Measurements from ENCODE around the gene ZNF22.

ZNF22 gene

DNA sequence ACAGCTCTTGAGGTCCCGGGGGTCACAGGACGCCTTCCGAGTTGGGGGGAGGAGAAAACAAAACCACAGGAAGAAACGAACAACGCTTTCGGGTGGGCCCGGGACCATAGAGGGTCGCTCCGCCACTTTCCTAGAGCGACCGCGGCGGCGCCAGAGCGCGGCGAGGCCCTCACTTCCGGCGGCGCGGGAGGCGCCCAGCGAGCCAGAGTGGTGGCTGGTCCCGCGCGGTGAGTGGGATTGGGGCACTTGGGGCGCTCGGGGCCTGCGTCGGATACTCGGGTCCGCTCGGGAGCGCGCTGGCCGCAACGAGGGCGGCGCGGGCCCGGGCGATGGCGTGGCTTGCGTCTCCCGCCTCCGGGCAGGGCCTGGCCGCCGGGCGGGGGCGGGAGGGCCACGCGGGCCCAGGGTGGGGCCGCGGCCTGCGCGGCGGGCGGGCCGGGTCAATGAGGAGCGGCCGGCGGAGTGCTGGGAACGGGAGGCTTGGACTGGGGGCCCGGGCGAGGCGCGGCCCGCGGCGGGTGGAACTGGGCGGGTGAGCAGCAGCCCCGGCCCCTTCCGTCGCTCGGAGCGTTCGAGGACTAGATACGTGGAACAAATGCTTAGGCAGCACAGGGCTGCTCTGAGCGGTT lies at the start of gene ZNF22:
Gene ZNF22 (plus strand): TSS at position 172 of the 629 bp plus-strand sequence. CDS start 2,446 bp downstream, outside the sequence.
- peak within 1 kb of the TSS; percentile 53 for H3K4me3 ChIP-seq (ENCODE audit: low read depth, low read length)
- TF ChIP-seq CTCF (IDR thresholded peaks at IDR 0.05; ENCODE audit: low read depth, low read length, missing control alignments) = no peak
- in situ Hi-C loops (cut with HindIII; ENCODE audit: low sequenced_read_pairs) = loop anchor here (5.0 kb wide), 1 partner anchor 39 kb away; no protein-coding TSS in a partner anchor
- DNase-seq (ENCODE audit: low read depth) = no peak

GRCh38 chr10:44951576-44952226 lies 49.0 kb upstream of the ZNF22 start:
- no peak for DNase-seq (ENCODE audit: low read depth)
- H3K4me3 ChIP-seq (ENCODE audit: low read depth, low read length) = no peak overlapping the region
- in situ Hi-C loops (cut with HindIII; ENCODE audit: low sequenced_read_pairs) = no loop called here
- no peak for TF ChIP-seq CTCF (IDR thresholded peaks at IDR 0.05; ENCODE audit: low read depth, low read length, missing control alignments)

DNA sequence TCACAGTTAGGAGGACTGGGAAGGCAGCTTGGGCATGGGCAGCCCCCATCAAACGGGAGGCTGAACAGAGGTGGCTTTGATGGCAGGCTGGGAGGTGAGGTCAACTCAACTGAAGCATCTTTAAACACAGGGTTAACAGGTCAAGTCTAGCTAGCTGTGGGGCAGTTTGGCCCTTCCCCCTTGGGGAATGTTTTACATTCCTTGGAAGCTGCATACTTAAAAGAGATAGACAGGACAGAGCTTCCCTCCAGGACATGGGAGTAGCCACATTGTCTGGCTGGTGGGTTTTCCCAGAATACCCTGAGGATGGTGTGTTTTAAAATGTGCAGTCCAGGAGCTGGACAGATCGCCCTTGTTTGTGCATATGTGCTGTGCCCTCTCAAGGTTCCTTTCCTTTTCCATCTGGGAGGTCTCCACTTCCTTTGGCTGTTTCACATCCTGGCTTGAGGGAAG lies 47.9 kb upstream of the ZNF22 start:
- H3K4me3 ChIP-seq (ENCODE audit: low read depth, low read length) = no peak overlapping the region
- TF ChIP-seq CTCF (IDR thresholded peaks at IDR 0.05; ENCODE audit: low read depth, low read length, missing control alignments) = no peak
- in situ Hi-C loops (cut with HindIII; ENCODE audit: low sequenced_read_pairs) = no loop called here
- no peak for DNase-seq (ENCODE audit: low read depth)

GRCh38 chr10:44954042-44954441 lies 46.7 kb upstream of the ZNF22 start:
- TF ChIP-seq CTCF (IDR thresholded peaks at IDR 0.05; ENCODE audit: low read depth, low read length, missing control alignments) = no peak
- H3K4me3 ChIP-seq (ENCODE audit: low read depth, low read length) = no peak overlapping the region
- in situ Hi-C loops (cut with HindIII; ENCODE audit: low sequenced_read_pairs) = no loop called here
- no peak for DNase-seq (ENCODE audit: low read depth)

DNA sequence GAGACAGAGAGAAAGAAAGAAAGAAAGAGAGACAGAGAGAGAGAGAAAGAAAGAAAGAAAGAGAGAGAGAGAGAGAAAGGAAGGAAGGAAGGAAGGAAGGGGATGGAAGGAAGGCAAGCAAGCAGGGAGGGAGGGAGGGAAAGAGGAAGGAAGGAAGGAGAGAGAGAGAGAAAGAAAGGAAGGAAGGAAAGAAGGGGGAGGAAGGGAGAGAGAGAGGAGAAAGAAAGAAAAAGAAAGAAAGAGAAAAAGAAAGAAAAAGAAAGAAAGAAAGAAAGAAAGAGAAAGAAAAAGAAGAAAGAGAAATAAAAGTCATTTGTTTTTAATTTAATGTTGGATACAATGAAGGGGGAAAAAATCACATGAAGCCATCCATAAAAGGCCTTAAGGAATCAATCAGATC lies 45.8 kb upstream of the ZNF22 start:
- H3K4me3 ChIP-seq (ENCODE audit: low read depth, low read length) = no peak overlapping the region
- no peak for DNase-seq (ENCODE audit: low read depth)
- in situ Hi-C loops (cut with HindIII; ENCODE audit: low sequenced_read_pairs) = no loop called here
- TF ChIP-seq CTCF (IDR thresholded peaks at IDR 0.05; ENCODE audit: low read depth, low read length, missing control alignments) = no peak

GRCh38 chr10:44955413-44956070 lies 45.2 kb upstream of the ZNF22 start:
- H3K4me3 ChIP-seq (ENCODE audit: low read depth, low read length) = no peak overlapping the region
- no peak for TF ChIP-seq CTCF (IDR thresholded peaks at IDR 0.05; ENCODE audit: low read depth, low read length, missing control alignments)
- in situ Hi-C loops (cut with HindIII; ENCODE audit: low sequenced_read_pairs) = no loop called here
- no peak for DNase-seq (ENCODE audit: low read depth)
